Measurements from ENCODE around the gene ORMDL2.
"Not testable (repeated sequence)": the region's sequence is repeated elsewhere in the genome, so short reads cannot be mapped to it uniquely, and the experiment has no call there.

Gene ORMDL2

DNA sequence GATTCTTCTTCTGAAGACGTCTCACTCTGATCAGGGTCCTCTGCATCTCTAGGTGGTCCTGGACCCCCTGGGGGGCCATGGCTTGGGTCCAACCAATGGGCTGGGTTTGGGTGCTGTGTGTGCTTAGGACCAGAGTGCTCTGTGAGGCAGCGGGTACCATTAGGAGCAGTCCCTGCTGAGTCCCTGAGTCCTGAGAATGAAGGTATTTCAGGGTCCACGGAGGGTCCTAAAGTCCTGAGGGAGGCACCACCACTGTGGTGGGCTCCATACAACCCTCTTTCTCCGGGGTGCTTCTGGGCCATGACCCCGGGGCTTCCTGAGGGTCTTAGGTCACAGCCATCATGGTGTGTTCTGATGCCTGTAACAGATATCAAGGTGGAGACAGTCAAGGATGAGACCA lies 10.5 kb downstream of the ORMDL2 start:
- no peak for DNase-seq (ENCODE audit: low read depth in 3 of 3, low spot score in 1 of 3)

DNA sequence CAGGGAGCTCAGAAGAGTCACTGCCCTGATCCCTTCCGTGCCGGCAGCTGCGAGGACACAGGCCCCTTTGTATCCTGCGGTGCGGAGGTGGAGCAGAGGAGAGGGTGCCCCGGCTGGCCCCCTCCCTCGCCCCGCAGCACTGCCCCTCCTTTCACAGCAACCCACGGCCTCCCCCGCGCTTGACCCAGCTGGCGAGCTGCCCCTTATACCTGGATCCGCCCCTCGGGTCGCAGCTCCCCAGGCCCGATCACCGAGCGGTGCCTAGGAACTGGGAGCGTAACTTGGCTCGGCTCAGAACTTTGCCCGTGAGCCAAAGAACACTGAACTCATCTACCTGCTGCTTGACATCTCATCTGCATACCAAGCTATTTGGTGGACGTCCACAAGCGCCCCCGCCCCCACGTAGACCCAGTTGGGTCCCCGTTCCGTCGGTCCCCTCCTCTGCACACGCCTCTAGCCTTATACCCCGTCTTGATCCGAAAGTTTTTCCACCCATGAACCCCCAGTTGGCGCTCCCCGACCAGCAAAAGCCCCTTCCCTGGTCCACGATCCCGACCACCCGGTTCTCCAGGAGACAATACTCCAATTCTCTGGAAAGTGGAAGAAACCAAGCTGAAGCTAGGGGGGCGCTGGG lies 12.2 kb downstream of the ORMDL2 start:
- DNase-seq (ENCODE audit: low read depth in 3 of 3, low spot score in 1 of 3) = peak in 1 of 3 donors; percentile 30

DNA sequence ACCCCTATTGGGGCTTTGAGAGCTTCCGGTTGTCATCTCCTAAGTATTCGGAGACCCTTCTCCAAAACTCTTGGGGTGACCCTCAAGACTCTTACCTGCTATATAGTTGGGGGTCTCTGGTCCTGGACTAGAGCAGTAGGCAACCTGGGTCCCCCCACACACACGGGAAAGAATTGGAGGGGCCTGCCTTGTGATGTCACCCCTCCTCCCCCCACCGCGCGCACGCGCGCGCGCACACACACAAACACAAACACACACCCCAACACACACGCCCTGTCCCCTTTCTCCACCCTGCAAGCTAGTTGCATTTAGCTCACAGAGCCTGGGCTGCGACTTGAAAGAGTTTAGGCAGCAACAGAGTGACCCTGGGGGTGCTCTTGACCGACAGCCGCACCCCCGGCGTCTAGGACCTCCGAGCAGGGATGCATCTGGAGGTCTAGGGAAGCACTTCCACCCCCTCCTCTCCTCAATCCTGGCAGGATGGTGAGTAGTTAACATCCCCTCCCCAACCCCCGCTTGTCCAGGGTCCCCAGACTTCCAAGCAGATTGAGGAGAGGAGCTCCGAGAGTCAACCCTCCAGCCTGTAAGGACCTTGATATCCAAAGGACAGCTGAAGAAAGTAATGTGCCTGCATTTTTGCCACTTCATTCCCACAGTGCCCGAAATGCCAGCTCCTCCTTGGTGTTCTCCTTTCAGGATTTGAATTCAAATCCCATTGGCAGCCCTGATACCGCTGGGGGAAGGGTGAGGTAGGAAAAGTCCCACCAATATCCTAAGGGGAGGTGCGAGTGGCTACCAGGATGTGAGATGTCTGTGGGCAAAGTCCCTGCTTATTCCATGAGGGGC lies 13.0 kb downstream of the ORMDL2 start:
- DNase-seq (ENCODE audit: low read depth in 3 of 3, low spot score in 1 of 3) = no peak

DNA sequence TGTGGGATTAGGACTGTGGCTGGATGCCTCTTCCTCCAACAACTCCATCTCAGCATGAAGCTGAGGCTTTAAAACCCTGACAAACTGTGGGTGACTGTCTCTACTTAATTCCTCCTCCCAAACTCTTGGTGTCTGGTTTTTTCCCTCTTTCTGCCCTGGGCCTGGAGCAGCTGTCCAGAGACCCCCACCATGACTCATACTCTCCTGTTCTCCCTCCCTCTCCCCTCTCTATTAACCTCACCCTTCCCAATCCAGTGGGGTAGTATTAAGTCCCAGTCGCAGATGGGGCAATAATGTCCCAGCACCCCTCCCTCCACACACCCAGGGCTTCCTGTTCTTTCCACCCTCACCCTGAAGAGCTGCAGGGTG lies 13.6 kb downstream of the ORMDL2 start:
- DNase-seq (ENCODE audit: low read depth in 3 of 3, low spot score in 1 of 3) = no peak

DNA sequence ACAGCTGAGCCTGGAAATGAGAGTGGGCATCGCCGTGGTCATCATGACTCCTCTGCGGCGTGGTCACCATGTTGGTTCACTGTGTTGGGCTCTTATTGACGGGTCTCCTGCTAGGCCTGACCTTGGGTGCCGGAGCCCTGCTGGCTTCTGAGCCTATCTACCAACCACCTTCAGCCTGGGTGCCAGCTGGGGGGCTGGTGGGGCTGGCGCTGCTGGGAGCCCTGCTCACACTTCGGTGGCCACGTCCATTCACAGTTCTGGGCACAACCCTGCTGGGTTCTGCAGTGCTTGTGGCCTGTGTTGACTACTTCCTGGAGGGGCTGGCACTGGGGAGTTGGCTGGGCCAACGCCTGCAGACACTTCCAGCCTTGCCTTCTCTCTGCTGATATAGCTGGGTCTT lies 15.2 kb downstream of the ORMDL2 start:
- no peak for DNase-seq (ENCODE audit: low read depth in 3 of 3, low spot score in 1 of 3)

DNA sequence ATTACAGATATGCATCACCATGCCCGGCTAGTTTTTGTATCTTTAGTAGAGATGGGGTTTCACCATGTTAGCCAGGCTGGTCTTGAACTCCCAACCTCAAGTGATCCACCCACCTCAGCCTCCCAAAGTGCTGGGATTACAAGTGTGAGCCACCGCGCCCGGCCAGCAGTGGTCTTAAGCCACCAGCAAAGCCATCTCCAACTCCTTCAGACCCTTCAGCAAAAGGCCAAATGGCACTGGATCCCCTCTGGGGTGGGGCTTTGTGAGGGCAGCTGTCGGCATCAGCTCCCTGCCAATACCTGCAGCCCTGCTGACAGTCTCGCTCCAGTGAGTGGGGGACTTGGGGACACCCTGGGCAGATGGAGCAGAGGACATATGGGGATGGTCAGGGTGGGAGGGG lies 16.6 kb downstream of the ORMDL2 start:
- not testable (repeated sequence) for DNase-seq (ENCODE audit: low read depth in 3 of 3, low spot score in 1 of 3)

- DNase-seq (ENCODE audit: low read depth in 3 of 3, low spot score in 1 of 3) = no peak
Observed at GRCh38 chr12:55838361-55838760, 20.5 kb downstream of the ORMDL2 start.

DNA sequence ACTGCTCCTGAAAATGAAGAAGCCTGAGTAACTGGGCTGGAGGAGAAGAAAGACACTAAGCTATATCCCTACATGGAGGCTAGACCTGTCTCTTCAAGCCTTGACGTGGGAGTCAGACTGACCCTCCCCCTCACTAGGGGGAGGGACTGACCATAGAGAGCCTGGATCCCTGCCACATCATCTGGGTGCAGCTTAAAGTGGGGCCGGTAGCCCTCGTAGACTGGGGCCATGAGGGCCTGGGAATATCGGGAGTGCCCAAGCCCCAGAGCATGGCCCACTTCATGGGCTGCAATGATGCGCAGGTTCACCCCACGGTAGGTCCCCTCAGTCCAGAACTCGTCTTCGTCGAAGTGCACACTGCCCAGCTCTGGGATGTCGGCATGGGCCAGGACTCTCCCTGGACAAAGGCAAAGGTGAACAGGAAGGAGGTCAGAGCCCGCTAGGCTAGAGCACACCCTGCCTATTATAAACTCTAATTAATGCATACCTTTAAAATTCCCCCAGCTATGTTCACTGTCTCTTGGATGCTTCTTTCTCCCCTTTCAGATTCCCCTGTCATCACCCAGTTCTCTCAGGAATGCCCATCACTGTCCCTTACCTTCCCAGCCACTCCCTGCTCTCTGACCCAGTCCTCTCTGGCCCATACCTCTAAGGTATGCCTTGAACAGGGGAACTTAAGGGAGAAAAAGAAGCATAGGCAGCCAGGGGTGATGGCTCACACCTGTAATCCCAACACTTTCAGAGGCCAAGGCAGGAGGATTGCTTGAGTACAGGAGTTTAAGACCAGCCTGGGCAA lies 21.7 kb downstream of the ORMDL2 start:
- no peak for DNase-seq (ENCODE audit: low read depth in 3 of 3, low spot score in 1 of 3)

DNA sequence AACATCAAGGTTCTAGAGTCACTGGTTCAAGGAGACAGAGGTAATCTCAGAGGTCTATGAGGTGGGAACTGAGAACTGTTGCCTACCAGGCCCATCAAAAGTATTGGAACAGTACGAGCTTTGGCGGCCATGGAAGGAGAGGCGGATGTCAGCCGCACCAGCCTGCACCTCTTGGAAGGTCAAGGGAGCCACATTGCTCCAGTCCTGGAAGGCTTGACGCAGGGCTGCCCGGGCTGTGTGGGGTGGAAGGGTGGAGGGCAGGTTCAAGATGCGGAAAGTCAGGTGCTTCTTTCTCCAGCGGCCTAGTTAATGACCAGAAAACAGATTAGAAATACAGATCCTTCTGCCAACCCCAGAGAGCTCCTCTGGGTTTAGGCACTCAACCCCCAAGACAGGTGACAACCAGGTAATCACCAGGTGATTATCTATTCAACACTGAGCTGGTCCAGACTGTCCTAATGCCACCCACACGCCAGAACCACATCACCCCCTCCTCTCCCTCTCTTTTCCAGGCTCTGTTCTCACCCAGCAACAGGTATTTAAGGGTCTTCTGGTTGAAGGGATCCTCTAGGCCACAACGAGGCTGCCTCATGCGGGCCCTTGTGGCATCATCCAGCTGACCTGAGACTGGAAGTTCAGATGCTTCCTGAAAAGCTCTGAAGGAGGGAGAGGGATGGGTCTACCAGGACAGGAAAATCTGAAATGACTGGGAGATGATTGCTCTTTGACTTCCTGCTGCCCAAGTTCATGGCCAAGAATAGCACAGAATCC lies 22.9 kb downstream of the ORMDL2 start:
- no peak for DNase-seq (ENCODE audit: low read depth in 3 of 3, low spot score in 1 of 3)

GRCh38 chr12:55842681-55843429 lies 25.0 kb downstream of the ORMDL2 start, which contains the start of gene MMP19:
MMP19 (minus strand) TSS chr12:55842936; CDS start chr12:55842830, 106 bp downstream.
- no peak for DNase-seq (ENCODE audit: low read depth in 3 of 3, low spot score in 1 of 3)

DNA sequence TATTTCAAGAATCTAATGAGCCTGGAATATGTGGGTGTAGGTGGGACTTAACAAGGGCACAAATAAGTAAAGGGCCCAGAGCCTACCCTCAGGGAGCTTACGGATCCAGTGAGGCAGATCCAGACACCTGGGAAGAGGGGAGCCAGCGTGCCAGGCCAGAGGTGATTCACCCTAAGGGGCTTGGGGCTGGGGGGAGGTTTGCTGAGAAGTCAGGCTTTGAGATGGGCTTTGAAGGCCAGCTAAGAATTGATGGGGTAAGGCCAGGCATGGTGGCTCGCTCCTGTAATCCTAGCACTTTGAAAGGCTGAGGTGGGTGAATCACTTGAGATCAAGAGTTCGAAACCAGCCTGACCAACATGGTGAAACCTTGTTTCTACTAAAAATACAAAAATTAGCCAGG lies 25.6 kb downstream of the ORMDL2 start:
- DNase-seq (ENCODE audit: low read depth in 3 of 3, low spot score in 1 of 3) = no peak

DNA sequence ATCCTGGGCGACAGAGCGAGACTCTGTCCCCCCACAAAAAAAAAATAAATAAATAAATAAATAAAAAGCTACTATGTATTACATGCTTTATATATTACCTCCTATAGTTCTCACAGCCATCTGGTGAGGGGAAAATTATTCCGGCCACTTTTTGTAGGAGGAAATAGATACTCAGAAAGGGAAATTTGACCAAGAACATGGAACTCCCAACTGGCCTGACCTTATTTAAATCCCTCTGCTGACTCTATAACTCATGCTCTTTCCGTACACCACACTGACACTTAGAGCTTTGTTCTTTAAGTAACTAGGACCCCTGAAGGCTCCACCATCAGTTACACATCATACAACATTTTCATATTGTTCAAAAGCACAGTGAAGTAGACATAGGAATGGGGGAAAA lies 27.1 kb downstream of the ORMDL2 start:
- DNase-seq (ENCODE audit: low read depth in 3 of 3, low spot score in 1 of 3) = no peak

GRCh38 chr12:55845361-55845760 lies 27.5 kb downstream of the ORMDL2 start:
- DNase-seq (ENCODE audit: low read depth in 3 of 3, low spot score in 1 of 3) = no peak

DNA sequence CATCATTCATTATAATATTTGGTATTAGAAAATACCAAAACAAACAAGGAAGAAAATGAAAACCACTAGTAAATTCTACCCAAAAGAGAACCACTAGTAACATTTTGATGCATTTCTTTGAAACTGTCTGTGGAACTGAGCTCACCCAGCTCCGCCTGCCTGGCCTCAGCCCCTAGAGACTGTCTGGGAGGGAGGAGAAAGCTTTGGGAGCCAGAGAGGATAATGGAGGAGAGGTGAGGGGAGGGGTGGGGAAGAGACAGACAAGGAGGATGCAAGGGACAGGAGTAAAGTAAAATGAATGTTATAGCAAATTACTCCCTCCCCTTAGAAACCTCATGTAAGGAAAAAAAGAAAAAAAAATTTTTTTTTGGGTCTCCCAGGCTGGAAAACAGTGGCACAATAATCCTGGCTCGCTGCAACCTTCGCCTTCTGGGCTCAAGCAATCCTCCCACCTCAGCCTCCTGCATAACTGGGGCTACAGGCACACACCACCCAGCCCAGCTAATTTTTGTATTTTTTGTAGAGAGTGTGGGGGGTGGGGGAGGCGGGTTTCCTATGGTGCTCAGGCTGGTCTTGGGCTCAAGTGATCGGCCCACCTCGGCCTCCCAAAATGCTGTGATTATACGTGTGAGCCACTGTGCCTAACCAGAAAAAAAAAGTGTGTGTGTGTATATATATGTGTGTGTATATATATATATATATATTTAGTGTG lies 28.1 kb downstream of the ORMDL2 start:
- no peak for DNase-seq (ENCODE audit: low read depth in 3 of 3, low spot score in 1 of 3)

- DNase-seq (ENCODE audit: low read depth in 3 of 3, low spot score in 1 of 3) = no peak
Observed at GRCh38 chr12:55847033-55847432, 29.2 kb downstream of the ORMDL2 start.

GRCh38 chr12:55847603-55848291 lies 29.9 kb downstream of the ORMDL2 start:
- DNase-seq (ENCODE audit: low read depth in 3 of 3, low spot score in 1 of 3) = no peak

DNA sequence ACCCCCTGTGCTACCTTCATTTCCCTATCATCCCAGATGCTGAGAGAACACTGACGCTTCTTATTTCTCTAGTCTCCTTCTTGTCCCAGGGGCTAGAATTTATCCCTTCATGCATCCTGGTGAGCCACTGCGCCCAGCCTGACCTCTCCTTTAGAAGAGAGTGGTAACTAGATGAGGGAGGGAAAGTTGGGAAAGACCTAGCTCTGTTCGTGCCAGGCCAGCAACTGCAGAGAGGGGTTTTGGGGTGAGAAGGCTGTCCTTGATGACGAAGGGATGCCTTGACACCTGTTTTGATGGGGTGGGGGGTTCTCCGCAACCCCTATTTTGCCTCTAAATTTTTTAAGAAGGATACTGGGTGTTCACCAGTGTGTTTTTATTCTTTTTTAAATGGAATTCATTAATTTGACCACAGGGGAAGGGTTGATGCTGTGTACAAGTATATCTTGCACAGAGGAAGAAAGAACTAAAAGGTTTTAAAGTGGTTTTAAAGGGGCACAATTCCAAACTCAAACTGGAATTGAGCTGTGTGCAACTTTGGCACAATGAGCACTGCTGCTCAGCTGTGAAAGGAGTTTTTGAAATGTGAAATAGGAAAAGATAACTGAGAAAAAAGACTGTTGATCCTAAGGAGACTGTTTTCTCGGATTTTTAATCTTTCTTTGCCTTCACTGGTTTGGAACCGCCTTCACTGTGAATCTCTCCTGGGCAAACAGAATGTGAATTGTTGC lies 31.9 kb downstream of the ORMDL2 start:
- no peak for DNase-seq (ENCODE audit: low read depth in 3 of 3, low spot score in 1 of 3)

DNA sequence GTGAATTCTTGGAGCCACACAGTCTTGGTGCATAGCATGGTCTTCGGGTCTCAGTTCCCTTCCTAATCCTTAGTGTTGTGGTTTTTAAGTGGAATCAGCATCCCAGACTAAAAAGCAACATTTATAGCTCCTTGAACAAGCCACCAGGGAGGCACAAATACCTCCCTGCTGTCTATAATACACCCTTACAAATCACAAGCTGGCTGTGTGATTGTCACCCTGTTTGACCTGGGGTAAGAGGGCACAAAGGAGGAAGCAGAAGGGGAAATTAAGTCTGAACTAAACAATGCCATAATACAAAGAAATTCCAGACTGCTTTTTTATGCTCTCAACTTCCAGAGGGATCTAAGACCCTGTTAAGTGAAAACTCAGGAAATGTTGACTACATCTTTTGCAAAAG lies 32.6 kb downstream of the ORMDL2 start:
- DNase-seq (ENCODE audit: low read depth in 3 of 3, low spot score in 1 of 3) = no peak

DNA sequence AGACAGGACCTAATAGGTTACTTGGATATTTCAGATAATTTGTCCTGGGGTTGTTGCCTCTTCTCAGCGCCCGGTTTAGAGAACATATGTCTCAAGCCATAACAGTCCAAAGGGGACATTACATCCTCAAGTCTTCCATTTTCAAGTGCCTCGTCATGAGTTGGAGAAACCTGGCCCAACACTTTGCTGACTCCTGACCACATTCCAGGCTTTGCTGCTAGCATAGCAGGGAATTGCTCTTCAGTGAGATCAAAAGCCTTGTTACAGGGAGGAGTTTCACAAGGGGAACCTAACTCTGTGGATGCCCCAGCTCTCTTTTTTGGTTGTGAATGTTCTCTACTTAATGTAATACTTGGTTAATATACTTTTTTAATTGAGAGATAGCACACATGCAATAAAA lies 33.1 kb downstream of the ORMDL2 start:
- DNase-seq (ENCODE audit: low read depth in 3 of 3, low spot score in 1 of 3) = no peak
